C4-2B (cell line): ENCODE results near the gene NCCRP1.

Experiments used
- ZFX ChIP-seq: fragments of 450-650 bp; IDR thresholded peaks from 2 replicates; pipeline ENCODE4 v1.6.1; 2017
- TF ChIP-seq, protein P1 (sequence below): fragments of 450-650 bp; conservative IDR thresholded peaks from 2 replicates; pipeline ENCODE4 v1.5.1; 2017; ENCODE audit warnings: mild to moderate bottlenecking

DNA sequence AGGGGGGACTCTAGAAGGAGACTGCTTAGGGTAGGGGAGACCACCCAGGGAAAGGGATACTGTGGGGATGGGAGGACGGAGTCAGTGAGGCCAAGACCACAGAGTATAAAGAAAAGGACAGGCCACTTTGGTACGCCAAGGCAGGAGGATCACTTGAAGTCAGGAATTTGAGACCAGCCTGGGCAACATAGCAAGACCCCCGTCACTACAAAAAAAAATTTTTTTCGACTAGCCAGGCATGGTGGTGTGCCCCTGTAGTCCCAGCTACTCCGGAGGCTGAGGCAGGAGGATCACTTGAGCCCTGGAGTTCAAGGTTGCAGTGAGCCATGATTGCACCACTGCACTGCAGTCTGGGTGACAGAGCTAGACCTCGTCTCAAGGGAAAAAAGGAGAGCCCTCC lies 41.4 kb downstream of the NCCRP1 start:
- TF ChIP-seq, protein P1, sequence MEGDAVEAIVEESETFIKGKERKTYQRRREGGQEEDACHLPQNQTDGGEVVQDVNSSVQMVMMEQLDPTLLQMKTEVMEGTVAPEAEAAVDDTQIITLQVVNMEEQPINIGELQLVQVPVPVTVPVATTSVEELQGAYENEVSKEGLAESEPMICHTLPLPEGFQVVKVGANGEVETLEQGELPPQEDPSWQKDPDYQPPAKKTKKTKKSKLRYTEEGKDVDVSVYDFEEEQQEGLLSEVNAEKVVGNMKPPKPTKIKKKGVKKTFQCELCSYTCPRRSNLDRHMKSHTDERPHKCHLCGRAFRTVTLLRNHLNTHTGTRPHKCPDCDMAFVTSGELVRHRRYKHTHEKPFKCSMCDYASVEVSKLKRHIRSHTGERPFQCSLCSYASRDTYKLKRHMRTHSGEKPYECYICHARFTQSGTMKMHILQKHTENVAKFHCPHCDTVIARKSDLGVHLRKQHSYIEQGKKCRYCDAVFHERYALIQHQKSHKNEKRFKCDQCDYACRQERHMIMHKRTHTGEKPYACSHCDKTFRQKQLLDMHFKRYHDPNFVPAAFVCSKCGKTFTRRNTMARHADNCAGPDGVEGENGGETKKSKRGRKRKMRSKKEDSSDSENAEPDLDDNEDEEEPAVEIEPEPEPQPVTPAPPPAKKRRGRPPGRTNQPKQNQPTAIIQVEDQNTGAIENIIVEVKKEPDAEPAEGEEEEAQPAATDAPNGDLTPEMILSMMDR, result no peak
- no peak for TF ChIP-seq ZFX
